T-helper 1 cell treated with Interleukin-12 subunit alpha and Interleukin-12 subunit beta and Interleukin-4 antibody, amounts not matched to agents 30 μg/mL and 1 μg/mL, for 36 hours (primary cell): ENCODE measurements around the gene ZNF444.

Source experiments
- H3K27ac Mint-ChIP-seq: one replicate; pipeline ENCODE4 v1.8.0; 2021; ENCODE audit warnings: mild to moderate bottlenecking, mixed read lengths
- H3K27me3 Mint-ChIP-seq: one replicate; pipeline ENCODE4 v1.8.0; 2021; ENCODE audit warnings: low read depth, mixed read lengths
- H3K36me3 Mint-ChIP-seq: one replicate; pipeline ENCODE4 v1.8.0; 2021; ENCODE audit warnings: low read depth, mixed read lengths
- H3K4me1 Mint-ChIP-seq: one replicate; pipeline ENCODE4 v1.8.0; 2021; ENCODE audit warnings: low read depth, mixed read lengths
- H3K4me3 Mint-ChIP-seq: one replicate; pipeline ENCODE4 v1.8.0; 2021; ENCODE audit warnings: mild to moderate bottlenecking, moderate library complexity, mixed read lengths
- H3K9me3 Mint-ChIP-seq: one replicate; pipeline ENCODE4 v1.8.0; 2021; ENCODE audit warnings: mixed read lengths

Gene ZNF444

DNA sequence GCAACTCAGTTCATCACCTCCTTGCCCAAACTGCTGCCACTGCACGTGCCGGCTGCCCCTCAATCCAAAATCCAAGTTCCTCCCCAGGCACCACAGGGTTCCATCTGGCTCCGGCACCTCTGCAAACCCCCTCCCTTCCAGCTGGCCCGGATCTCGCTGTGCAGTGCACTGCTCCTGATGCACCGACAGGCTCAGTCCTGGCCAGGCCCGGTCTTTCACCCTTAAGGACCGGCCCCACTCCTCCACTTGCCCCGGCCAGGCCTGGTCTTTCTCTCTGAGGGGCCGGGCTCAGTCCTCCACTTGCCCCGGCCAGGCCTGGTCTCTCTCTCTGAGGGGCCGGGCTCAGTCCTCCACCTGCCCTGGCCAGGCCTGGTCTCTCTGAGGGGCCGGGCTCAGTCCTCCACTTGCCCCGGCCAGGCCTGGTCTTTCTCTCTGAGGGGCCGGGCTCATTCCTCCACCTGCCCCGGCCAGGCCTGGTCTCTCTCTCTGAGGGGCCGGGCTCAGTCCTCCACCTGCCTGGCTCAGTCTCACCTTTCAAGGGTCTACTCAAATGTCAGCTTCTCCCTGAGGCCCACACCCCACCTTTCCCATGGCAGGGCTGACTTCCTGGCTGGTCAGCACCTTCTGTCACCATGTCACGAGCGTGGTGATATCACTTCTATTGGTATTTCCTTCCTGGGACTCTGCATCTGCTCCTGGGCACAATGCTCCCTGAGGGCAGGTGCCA is 26.9 kb upstream of the ZNF444 start:
- Mint-ChIP-seq H3K9me3 (no peaks in the 10 kb centered on the region), H3K4me1 (peaks cover 30% of the 10 kb centered on the region), H3K4me3 (no peak overlapping the region), H3K27me3 (no peaks in the 10 kb centered on the region), H3K27ac (no peak overlapping the region), H3K36me3 (peaks cover 2% of the 10 kb centered on the region)

DNA sequence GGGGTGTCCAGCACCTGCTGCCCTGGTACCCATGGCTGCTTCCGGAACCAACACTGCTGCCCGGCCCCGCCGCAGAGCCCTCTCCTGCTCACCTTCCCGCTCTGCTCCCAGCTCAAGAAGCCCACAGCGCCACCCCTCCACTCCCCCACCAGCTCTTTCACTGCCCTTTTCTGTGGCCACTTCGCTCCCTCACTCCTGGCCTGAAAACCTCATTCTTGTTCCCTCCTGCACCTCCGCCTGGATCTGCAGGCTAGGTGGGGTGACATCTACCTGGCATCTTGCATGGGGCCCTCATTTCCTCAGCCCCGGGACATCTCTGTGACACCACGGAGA is 26.3 kb upstream of the ZNF444 start:
- no peaks in the 10 kb centered on the region for H3K27me3 Mint-ChIP-seq
- H3K9me3 Mint-ChIP-seq: no peaks in the 10 kb centered on the region
- H3K27ac Mint-ChIP-seq: peak overlapping the region; percentile 47
- H3K36me3 Mint-ChIP-seq: peaks cover 2% of the 10 kb centered on the region
- no peak overlapping the region for H3K4me3 Mint-ChIP-seq
- H3K4me1 Mint-ChIP-seq: peaks cover 33% of the 10 kb centered on the region

DNA sequence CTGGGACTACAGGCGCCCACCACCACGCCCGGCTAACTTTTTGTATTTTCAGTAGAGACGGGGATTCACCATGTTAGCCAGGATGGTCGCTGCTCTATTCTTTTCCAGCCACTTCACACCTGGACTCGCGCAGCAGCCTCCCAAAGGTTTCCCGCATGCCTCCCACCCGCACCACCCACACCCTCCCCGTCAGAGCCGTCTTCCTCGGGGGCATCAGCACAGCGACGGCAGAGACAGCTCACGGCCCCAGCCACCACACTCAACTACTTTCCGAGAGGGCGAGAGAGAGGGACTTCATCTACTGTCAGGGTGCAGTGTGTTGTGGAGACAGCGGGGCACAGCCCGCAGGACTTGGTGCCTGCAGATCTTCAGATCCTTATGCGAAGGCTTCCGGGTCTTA is 25.6 kb upstream of the ZNF444 start:
- H3K4me1 Mint-ChIP-seq: peaks cover 38% of the 10 kb centered on the region
- H3K27ac Mint-ChIP-seq: no peak overlapping the region
- H3K4me3 Mint-ChIP-seq: no peak overlapping the region

DNA sequence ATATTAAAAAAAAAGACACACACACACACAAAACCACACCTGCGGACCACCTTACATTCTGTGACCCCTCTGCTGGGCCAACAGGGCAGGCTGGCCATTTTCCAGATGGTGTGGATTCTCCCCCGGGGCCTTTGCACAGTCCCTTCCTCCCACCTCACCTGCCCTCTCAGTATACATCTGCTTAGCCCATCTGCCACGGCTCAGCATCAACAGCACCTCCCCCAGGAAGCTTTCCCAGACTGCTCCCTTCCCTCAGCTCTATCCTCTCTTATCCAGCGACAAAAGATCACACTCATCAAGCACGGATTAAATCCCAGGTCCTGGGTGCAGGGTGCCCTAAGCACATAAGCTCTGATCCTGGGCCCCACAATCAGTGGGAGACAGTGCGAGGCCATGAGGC is 24.5 kb upstream of the ZNF444 start:
- Mint-ChIP-seq H3K4me3 (no peak overlapping the region), H3K4me1 (peaks cover 38% of the 10 kb centered on the region), H3K9me3 (no peaks in the 10 kb centered on the region), H3K27me3 (no peaks in the 10 kb centered on the region), H3K27ac (no peak overlapping the region), H3K36me3 (peaks cover 2% of the 10 kb centered on the region)

More for the DNA sequence above, 25.6 kb upstream of the ZNF444 start:
- H3K9me3 Mint-ChIP-seq: no peaks in the 10 kb centered on the region
- H3K27me3 Mint-ChIP-seq: no peaks in the 10 kb centered on the region
- H3K36me3 Mint-ChIP-seq: peaks cover 2% of the 10 kb centered on the region

DNA sequence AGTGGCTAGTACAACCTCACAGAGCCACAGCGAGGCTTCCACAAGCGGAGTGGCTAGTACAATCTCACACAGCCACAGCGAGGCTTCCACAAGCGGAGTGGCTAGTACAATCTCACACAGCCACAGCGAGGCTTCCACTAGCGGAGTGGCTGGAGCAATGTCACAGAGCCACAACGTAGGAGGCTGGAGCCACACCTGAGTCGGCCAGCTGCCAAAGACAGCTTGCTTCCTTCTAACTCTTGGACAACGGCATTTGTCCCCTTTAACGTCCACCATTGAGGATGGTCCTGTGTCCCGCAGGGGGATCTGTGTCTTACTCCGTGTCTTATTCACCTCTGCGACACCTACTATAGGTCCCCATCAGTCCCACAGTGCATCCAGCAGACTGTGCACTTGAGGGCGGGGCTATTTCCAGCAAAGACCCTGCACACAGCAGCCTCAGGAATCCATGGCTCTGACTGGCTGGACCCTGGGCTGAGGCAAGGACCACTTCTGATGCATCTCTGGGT is 23.7 kb upstream of the ZNF444 start:
- Mint-ChIP-seq H3K9me3 (no peaks in the 10 kb centered on the region), H3K4me1 (peaks cover 39% of the 10 kb centered on the region), H3K4me3 (no peak overlapping the region)

DNA sequence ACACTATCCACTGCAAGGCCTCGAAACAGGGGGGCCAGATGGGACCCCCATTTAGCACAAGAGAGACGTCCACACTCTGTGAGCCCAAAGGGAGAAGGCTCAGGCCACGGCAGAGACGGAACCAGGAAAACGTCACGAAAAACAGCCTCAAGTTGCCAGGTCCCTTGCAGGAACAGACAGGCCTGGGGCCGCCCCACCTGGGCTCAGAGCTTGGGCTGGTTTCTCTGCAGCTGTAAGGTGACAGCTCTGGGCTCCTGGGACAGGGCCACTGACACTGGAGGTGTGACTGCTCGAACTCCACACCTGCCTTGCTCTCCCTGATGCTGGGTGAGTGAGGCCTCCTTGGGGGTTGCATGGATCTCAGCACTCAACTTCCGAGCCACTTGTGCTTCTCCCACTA is 23.2 kb upstream of the ZNF444 start:
- Mint-ChIP-seq H3K36me3 (peaks cover 2% of the 10 kb centered on the region), H3K9me3 (no peaks in the 10 kb centered on the region), H3K27me3 (no peaks in the 10 kb centered on the region), H3K4me1 (peaks cover 36% of the 10 kb centered on the region), H3K4me3 (no peak overlapping the region), H3K27ac (no peak overlapping the region)

More for the DNA sequence above, 23.7 kb upstream of the ZNF444 start:
- Mint-ChIP-seq H3K27ac (no peak overlapping the region), H3K27me3 (no peaks in the 10 kb centered on the region), H3K36me3 (peaks cover 2% of the 10 kb centered on the region)

- H3K4me1 Mint-ChIP-seq: peaks cover 32% of the 10 kb centered on the region
- no peaks in the 10 kb centered on the region for H3K36me3 Mint-ChIP-seq
- H3K4me3 Mint-ChIP-seq: peak overlapping the region; percentile 88
- peak overlapping the region; percentile 71 for H3K27ac Mint-ChIP-seq
- H3K27me3 Mint-ChIP-seq: no peaks in the 10 kb centered on the region
- no peaks in the 10 kb centered on the region for H3K9me3 Mint-ChIP-seq
These were observed 22.2 kb upstream of the ZNF444 start for GRCh38 chr19:56118666-56119581.

GRCh38 chr19:56119582-56119978 is 21.5 kb upstream of the ZNF444 start:
- Mint-ChIP-seq H3K4me3 (peak overlapping the region; percentile 88), H3K36me3 (no peaks in the 10 kb centered on the region), H3K27me3 (no peaks in the 10 kb centered on the region), H3K9me3 (no peaks in the 10 kb centered on the region), H3K4me1 (peaks cover 33% of the 10 kb centered on the region), H3K27ac (peak overlapping the region; percentile 71)

DNA sequence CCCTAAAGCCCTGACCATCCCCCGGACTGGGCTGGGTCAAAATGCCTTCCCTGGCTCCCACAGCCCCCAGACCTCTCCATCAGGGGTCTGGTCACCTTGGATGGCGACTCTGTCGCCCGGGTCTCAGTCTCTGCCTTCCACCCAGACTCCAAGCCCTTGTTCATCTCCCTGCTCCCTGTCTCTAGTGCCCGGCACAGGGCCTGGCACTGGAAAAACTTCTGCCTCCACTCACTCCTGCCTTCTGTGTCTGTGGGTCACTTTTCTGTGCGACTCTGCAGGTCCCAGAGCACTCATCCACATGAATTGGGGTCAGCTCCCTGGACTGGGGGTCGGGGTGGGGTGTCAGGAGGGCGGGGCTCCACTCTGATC is 21.1 kb upstream of the ZNF444 start:
- Mint-ChIP-seq H3K27ac (peak overlapping the region; percentile 83), H3K27me3 (no peaks in the 10 kb centered on the region), H3K36me3 (no peaks in the 10 kb centered on the region), H3K4me3 (peak overlapping the region; percentile 88), H3K9me3 (no peaks in the 10 kb centered on the region), H3K4me1 (peaks cover 31% of the 10 kb centered on the region)

DNA sequence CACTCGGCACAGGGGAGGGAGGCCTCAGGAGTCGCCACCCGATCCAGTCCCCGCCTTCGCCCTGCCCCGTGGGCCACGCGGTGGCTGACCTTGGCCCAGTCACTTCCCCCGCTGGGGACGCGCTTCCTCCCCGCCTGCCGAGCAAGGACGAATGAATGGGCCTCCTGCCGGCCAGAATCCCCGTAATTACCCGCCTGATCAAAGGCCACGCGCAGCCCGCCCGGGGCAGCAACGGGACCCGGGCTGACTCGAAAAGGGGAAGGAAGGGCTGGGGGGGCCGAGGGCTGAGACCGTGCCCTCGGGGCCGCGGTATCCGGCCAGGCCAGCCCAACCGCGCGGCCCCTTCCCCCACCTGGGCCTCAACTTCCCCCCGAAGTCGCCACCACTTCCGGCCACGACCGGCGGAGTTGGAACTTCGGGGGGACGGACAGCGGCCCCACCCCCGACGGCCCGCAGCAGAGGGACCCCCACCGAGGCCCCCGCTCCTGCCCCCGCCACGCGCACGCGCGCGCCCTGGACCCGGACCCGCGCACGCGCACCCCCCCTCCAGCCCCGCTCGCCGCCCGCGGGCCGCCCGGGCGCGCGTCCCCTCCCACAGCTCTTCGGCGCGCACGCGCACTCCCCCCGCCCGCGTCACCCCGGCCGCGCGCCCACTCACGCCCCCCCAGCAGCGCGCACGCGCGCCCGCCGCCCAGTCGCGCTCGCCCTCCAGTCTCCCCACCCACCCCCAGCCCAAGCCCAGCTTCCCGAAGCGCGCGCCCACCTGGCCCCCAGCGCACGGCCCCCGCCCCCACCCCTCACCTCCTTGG is 20.5 kb upstream of the ZNF444 start:
- peak overlapping the region; percentile 88 for H3K4me3 Mint-ChIP-seq
- H3K27me3 Mint-ChIP-seq: no peaks in the 10 kb centered on the region
- peaks cover 30% of the 10 kb centered on the region for H3K4me1 Mint-ChIP-seq
- H3K27ac Mint-ChIP-seq: peak overlapping the region; percentile 94
- no peaks in the 10 kb centered on the region for H3K9me3 Mint-ChIP-seq
- no peaks in the 10 kb centered on the region for H3K36me3 Mint-ChIP-seq

GRCh38 chr19:56121180-56122167 is 19.6 kb upstream of the ZNF444 start, which contains the start of gene ZNF787:
Gene ZNF787, minus strand, starts transcription at chr19:56121295. Its CDS starts 18,078 bp downstream, at chr19:56103217.
- Mint-ChIP-seq H3K4me3 (peak within 1 kb of the TSS; percentile 88), H3K9me3 (no peaks in the 10 kb centered on the region), H3K36me3 (no peaks in the 10 kb centered on the region), H3K27me3 (no peaks in the 10 kb centered on the region), H3K27ac (peak within 1 kb of the TSS; percentile 94), H3K4me1 (peaks cover 33% of the 10 kb centered on the region)

GRCh38 chr19:56123266-56123891 is 17.7 kb upstream of the ZNF444 start:
- Mint-ChIP-seq H3K4me3 (no peak overlapping the region), H3K4me1 (peaks cover 27% of the 10 kb centered on the region), H3K9me3 (no peaks in the 10 kb centered on the region), H3K27ac (no peak overlapping the region), H3K27me3 (no peaks in the 10 kb centered on the region), H3K36me3 (no peaks in the 10 kb centered on the region)

GRCh38 chr19:56124578-56124977 is 16.5 kb upstream of the ZNF444 start:
- H3K27me3 Mint-ChIP-seq: no peaks in the 10 kb centered on the region
- H3K9me3 Mint-ChIP-seq: no peaks in the 10 kb centered on the region
- H3K4me1 Mint-ChIP-seq: peaks cover 20% of the 10 kb centered on the region
- no peaks in the 10 kb centered on the region for H3K36me3 Mint-ChIP-seq
- H3K27ac Mint-ChIP-seq: peak overlapping the region; percentile 29
- no peak overlapping the region for H3K4me3 Mint-ChIP-seq
